ENCODE measurements around the gene CCDC198. TPM values are rescaled to one million over a fixed set of nuclear protein-coding genes. Genes with fewer than 3 reads are reported as not detected.

The CCDC198 gene
- total RNA-seq, 3 donors from 2014 or later, result not detected

DNA sequence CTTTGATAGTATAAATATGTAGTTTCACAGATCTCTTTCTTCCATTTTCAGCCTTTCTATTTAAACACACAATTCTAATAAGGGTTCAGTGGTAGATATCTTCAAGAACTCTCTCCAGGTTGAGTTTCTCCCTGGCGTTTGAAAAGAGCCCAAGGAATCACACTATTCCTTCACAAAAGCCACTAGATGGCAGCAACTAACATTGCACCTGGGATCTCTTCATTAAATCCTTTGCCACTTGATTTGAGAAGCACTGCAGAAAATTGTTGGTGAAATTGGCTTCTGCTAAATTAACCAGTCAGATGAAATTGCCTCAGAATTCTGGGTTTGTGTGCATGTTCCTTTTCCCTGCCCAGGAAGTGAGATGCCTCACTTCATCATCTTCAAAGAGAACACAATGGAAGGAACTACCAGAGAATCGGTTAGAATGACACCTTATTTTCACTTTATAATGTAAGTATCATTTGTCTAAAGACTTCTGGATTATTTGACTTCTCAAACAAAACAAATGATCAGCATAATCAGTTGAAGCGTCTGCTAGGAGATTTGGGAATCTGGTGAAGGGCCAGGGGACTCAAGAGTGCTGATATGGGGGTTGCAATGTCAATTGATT is 6.8 kb downstream of the CCDC198 start:
- Histone ChIP-seq H3K27me3 (no peaks in the 10 kb centered on the region), H3K36me3 (no peaks in the 10 kb centered on the region), H3K27ac (no peak overlapping the region), H3K4me1 (no peaks in the 10 kb centered on the region), H3K4me3 (no peak overlapping the region), H3K9me3 (no peaks in the 10 kb centered on the region)
- intact Hi-C loops (cut with DNase I; ENCODE audit: low total_unique reads), result no loop called here
- DNase-seq (ENCODE audit: low spot score in 2 of 2), result no peak
- TF ChIP-seq POLR2A (IDR thresholded peaks at IDR 0.05), result no peak
- TF ChIP-seq, protein P1, sequence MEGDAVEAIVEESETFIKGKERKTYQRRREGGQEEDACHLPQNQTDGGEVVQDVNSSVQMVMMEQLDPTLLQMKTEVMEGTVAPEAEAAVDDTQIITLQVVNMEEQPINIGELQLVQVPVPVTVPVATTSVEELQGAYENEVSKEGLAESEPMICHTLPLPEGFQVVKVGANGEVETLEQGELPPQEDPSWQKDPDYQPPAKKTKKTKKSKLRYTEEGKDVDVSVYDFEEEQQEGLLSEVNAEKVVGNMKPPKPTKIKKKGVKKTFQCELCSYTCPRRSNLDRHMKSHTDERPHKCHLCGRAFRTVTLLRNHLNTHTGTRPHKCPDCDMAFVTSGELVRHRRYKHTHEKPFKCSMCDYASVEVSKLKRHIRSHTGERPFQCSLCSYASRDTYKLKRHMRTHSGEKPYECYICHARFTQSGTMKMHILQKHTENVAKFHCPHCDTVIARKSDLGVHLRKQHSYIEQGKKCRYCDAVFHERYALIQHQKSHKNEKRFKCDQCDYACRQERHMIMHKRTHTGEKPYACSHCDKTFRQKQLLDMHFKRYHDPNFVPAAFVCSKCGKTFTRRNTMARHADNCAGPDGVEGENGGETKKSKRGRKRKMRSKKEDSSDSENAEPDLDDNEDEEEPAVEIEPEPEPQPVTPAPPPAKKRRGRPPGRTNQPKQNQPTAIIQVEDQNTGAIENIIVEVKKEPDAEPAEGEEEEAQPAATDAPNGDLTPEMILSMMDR (IDR thresholded peaks at IDR 0.05), result peak in 2 of 3 donors; percentile 23 to 36

DNA sequence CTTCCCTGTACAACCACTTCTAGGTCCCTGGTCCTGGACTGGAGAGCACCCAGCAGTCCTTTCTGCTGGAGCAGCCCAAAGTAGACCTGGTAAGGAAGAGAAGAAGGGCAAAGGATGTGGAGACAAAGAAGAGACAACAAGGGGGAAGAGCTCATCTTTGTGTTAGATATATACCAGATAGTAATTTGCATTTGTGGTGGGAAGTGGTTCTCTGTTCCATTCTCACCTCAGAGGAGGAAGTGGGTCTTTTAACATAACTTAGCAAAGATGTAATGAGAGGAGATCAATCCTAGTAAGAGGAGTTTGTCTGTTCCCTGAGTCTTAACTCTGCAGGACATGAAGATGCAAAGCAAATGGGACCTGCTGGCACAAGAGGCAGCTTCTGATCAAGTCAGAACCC is 8.0 kb downstream of the CCDC198 start:
- no peak for DNase-seq (ENCODE audit: low spot score in 2 of 2)
- intact Hi-C loops (cut with DNase I; ENCODE audit: low total_unique reads), result no loop called here
- H3K4me3 ChIP-seq, result no peak overlapping the region
- no peaks in the 10 kb centered on the region for H3K9me3 ChIP-seq
- TF ChIP-seq, protein P1 (IDR thresholded peaks at IDR 0.05), result no peak
- no peak for TF ChIP-seq POLR2AphosphoS5 (IDR thresholded peaks at IDR 0.05)
- TF ChIP-seq POLR2A (IDR thresholded peaks at IDR 0.05), result no peak
- H3K27me3 ChIP-seq, result no peaks in the 10 kb centered on the region
- no peaks in the 10 kb centered on the region for H3K4me1 ChIP-seq
- no peak overlapping the region for H3K27ac ChIP-seq
- no peaks in the 10 kb centered on the region for H3K36me3 ChIP-seq

DNA sequence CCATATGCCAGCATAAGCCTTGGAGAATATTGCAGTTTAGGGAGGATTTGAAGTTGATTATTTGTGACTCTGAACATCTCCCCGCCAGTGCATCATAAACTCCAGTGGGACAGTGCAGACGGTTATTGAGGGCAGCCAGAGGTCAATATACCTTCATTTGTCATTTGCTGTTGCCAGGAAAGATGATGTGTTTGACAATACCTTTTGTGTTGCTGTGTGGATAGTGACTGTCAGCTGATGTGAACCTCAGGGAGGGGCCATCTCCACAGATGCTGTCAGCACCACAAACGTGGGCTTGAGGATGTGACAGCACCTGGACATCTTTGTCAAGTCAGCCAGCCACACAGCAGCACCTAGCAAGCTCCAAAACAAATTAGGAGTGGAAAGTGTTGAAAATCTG is 11.5 kb downstream of the CCDC198 start:
- Histone ChIP-seq H3K9me3 (no peaks in the 10 kb centered on the region), H3K4me3 (no peak overlapping the region), H3K27me3 (no peaks in the 10 kb centered on the region), H3K36me3 (no peaks in the 10 kb centered on the region), H3K4me1 (no peaks in the 10 kb centered on the region), H3K27ac (no peak overlapping the region)
- TF ChIP-seq, protein P1 (IDR thresholded peaks at IDR 0.05), result no peak
- TF ChIP-seq POLR2A (IDR thresholded peaks at IDR 0.05) (no peak), POLR2AphosphoS5 (IDR thresholded peaks at IDR 0.05) (no peak)
- no peak for DNase-seq (ENCODE audit: low spot score in 2 of 2)
- intact Hi-C loops (cut with DNase I; ENCODE audit: low total_unique reads), result no loop called here

DNA sequence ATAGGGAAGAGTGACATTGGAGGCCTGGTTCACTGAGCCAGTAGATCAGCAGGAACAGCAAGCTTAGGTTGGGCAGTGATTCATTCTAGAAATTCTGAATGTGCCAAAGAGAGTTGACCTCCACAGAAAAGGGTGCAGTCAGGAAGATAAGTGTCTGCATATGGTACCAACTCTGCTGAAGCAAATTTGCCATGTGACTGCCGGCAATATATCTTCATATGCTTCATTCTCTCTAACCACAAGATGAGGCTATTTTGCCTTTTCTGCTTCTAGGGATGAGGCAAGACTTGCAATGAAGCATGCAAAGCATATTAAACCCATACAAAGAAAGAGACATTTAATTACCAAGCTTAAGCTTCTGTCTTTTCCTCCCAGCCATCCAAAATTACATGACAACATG is 13.6 kb downstream of the CCDC198 start:
- H3K4me1 ChIP-seq, result no peaks in the 10 kb centered on the region
- no peak overlapping the region for H3K27ac ChIP-seq
- H3K36me3 ChIP-seq, result no peaks in the 10 kb centered on the region
- H3K27me3 ChIP-seq, result no peaks in the 10 kb centered on the region
- intact Hi-C loops (cut with DNase I; ENCODE audit: low total_unique reads), result no loop called here
- no peak for DNase-seq (ENCODE audit: low spot score in 2 of 2)
- H3K9me3 ChIP-seq, result no peaks in the 10 kb centered on the region
- H3K4me3 ChIP-seq, result no peak overlapping the region
- TF ChIP-seq, protein P1 (IDR thresholded peaks at IDR 0.05), result no peak
- TF ChIP-seq POLR2AphosphoS5 (IDR thresholded peaks at IDR 0.05) (no peak), POLR2A (IDR thresholded peaks at IDR 0.05) (no peak)

DNA sequence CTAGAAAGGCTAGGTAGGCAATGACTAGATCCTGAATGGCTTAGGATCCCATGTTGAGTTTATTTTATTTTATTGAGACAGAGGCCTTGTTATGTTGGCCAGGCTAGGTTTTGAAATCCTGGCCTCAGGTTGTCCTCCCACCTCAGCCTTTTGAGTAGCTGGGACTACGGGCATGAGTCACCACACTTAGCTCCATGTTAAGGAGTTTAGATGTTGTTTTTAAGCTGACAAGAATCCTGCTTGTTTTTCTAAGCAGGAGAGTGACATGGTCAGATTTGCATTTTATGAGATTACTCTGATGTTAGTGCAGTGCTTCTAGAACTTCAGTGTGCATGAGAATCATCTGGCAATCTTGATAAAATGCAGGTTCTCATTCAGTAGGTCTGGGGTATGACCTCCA is 14.5 kb downstream of the CCDC198 start:
- Histone ChIP-seq H3K9me3 (no peaks in the 10 kb centered on the region), H3K4me1 (no peaks in the 10 kb centered on the region), H3K36me3 (no peaks in the 10 kb centered on the region), H3K27ac (no peak overlapping the region), H3K27me3 (no peaks in the 10 kb centered on the region), H3K4me3 (no peak overlapping the region)
- TF ChIP-seq POLR2A (IDR thresholded peaks at IDR 0.05), result no peak
- TF ChIP-seq, protein P1 (IDR thresholded peaks at IDR 0.05), result no peak
- no peak for TF ChIP-seq POLR2AphosphoS5 (IDR thresholded peaks at IDR 0.05)
- DNase-seq (ENCODE audit: low spot score in 2 of 2), result no peak
- intact Hi-C loops (cut with DNase I; ENCODE audit: low total_unique reads), result no loop called here

Data from breast epithelium (tissue), 4 donors.